CD4-positive, alpha-beta T cell treated with Interleukin-15 for 4 hours (primary cell): ENCODE measurements around the gene ADRB1.

Experiments used
- DNase-seq: peaks from one replicate; pipeline ENCODE4 v3.0.0-alpha.2; 2020; ENCODE audit warnings: low spot score

The ADRB1 gene

GRCh38 chr10:114043532-114044246 is at the start of gene ADRB1:
Gene ADRB1, plus strand, starts transcription at chr10:114043866. Its CDS starts 267 bp downstream, at chr10:114044133.
- DNase-seq: peak; percentile 21

GRCh38 chr10:113995201-113995600 is 48.5 kb upstream of the ADRB1 start:
- no peak for DNase-seq

GRCh38 chr10:113997428-113997827 is 46.2 kb upstream of the ADRB1 start:
- no peak for DNase-seq

DNA sequence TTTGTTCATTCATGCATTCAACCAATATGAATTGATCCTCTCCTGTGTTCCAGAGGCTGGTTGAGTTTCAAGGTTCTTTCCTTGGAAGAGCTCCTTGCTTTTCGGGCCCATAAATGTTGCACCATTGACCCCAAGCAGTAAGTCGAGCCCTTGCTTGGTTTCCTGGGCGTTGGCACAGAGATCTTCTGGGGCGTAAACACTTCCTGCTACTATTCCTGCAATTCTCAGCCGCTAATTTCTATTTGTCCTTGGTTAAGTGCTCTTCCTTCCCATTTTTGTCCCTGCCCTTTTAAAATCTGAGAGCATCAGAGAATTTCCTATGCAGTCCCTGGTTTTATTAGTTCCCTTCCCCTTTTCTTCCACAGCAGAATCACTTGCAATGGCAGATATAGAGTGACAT is 44.1 kb upstream of the ADRB1 start:
- DNase-seq: no peak

DNA sequence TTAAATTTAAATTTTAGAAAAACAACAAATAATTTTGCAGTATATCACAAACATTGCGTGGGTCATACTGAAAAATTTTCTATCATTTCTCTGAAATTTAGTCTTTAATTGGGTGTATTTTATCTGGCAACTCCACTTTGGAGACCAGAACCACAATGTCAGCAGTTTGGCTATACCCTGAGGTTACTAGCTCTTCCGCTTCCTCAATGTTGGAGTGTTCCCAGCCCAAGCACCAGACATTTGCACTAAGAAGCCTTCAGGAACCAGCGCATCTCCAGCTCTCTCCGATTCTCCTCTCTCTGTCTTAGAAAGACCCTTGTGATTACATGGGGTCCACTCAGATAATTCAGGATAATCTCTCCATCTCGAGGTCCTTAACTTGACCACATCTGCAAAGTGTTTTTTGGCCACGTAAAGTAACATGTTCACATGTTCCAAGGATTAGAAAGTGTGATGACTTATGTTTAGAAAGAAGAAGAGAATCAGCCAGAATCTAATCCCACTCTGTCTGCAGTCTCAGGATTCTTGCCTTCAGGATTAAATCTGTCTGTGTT is 43.1 kb upstream of the ADRB1 start:
- DNase-seq: no peak

DNA sequence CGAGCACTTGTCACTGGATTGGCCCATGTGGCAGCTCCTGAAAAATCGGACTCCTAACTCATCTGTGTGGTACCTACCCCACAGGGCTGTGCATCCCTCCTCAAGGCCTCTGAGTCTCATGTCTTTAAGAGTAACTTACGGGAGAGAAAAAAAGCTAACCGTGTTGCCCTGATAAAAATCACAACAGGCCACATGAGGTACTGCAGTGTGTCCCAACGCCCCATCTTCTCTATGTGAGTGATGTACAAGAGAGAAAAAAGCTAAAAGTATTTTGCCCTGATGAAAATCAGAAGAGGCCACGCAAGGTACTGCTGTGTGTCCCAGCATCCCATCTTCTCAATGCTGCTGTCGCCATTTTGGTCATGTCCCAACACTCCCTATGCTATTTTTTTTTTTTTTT is 41.2 kb upstream of the ADRB1 start:
- DNase-seq: no peak

DNA sequence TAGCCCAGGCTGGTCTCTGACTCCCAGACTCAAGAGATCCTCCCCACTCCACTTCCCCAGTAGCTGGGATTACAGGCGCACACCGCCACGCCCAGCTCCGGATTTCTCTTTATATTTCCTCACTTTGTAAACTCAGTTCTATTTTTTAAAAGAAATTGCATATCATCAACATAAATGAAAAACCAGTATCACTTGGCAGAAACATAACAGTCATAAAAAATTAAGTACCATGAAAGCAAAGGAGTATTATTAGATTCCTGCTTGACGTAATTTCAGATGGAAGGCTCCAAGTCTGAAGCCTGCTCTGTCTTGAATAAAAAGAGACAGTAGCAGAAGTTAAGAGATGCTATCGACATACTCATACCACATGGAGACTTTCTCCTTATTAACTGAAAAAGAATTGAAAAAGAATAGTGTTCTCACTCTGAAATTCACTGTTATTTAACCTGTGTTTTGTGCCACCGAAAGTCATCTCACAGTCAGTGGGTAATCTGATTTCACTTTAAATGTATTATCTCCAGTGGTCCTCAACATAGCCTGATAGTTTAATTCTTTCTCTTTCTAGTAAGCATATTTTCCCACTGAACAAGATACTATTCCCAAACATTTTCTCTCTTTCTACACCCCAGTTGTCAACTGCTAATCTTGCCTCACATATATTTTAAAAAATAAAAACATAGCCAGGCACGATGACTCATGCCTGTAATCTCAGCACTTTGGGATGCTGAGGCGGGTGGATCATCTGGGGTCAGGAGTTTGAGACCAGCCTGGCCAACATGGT is 40.3 kb upstream of the ADRB1 start:
- no peak for DNase-seq

- DNase-seq: no peak
These were observed 34.2 kb upstream of the ADRB1 start for GRCh38 chr10:114009281-114009996.

- no peak for DNase-seq
These were observed 33.4 kb upstream of the ADRB1 start for GRCh38 chr10:114010316-114010715.

GRCh38 chr10:114012650-114013049 is 31.0 kb upstream of the ADRB1 start:
- no peak for DNase-seq

- no peak for DNase-seq
These were observed 28.0 kb upstream of the ADRB1 start for GRCh38 chr10:114015708-114016107.

DNA sequence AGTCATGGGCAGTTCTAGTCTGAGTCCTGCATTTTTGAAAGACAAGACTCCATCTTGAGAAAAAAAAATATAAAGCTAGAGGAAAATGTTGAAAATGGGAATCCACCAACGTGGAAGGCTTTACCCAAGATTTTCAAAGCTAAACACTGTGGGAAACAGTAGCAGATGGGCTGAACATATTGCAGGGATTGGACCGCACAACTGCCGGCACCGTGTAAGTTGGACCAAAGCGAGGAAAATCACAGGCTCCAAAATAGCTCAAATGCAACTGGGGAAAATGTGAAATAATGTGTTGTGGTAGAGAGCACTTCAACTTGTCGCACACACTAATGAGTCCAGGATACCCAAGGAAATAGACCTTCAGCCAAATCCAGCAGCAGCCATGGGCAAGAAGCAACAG is 26.4 kb upstream of the ADRB1 start:
- DNase-seq: no peak

- no peak for DNase-seq
These were observed 25.8 kb upstream of the ADRB1 start for GRCh38 chr10:114017873-114018272.

GRCh38 chr10:114019226-114019625 is 24.4 kb upstream of the ADRB1 start:
- DNase-seq: no peak

GRCh38 chr10:114021154-114021553 is 22.5 kb upstream of the ADRB1 start:
- DNase-seq: no peak

DNA sequence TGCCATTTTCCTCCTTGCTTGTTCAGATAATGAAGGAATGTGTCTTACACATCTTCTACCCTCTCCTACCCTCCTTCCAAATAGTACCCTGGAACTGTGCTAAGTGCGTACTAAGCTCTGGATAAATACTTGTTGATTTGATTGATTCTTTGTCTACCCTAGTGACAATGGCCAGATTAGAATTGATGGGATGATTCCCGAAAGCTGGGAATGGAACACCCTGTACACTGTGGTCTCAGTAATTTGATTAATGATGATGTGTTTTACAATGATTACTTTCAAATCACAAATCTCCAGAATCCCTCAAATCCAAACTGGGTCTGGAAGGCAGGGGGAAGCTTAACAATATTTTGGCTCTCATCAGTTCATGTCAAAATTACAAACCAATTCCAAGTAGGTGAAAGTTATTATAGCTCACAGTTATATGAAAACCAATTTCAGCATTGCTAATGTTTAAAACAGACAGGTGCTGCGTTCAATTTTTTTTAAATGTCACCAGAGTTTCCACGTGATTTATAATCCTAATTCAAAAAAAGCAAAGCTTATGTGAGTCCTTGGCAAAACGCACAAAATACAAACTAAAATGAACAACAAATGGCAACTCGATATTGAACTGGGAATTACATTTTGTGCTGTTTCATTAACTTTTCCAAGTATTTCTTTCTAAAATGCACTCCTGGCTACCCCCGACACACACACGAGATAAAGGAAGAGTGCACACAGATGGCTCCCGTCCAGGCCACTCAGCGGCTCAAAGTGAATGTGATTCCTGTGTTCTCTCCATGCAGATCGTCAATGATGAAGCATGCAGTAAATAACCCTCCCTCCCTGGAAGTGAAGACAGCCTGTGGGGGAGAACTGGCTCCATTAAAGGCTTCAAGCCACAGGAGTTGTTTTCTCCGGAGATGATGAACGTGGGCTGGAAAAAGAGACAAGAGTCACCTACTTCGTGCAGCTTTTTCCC is 21.7 kb upstream of the ADRB1 start:
- DNase-seq: no peak

GRCh38 chr10:114022766-114023597 is 20.7 kb upstream of the ADRB1 start:
- DNase-seq: no peak

GRCh38 chr10:114024876-114025610 is 18.6 kb upstream of the ADRB1 start:
- peak; percentile 31 for DNase-seq

DNA sequence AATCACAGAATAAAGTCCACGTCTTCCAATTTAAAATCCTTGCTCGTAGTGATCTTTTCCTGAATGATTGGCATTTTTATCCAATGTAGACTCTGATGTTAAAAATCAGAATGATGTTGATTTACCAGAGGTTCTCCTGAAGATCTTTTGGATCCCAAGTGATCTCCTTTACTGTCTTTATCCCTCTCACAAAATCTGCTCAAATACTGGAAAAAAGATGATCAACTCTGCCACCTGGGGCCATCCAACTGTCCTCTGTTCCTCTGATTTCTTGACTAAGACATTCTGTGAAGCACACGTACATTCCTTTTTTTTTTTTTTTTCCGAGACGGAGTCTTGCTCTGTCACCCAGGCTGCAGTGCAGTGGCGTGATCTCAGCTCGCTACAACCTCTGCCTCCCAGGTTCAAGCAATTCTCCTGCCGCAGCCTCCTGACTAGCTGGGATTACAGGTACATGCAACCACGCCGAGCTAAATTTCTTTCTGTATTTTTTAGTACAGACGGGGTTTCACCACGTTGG is 18.0 kb upstream of the ADRB1 start:
- no peak for DNase-seq
